GM10248 (cell line): ENCODE data around the gene SMARCB1.

ENCODE experiments used
- CTCF ChIA-PET: fragments of 300-600 bp; sonication (Branson Sonifier 250); formaldehyde crosslinking; extraction: SDS; loops from one replicate; lab custom pipeline; 2021; ENCODE audit warnings: antibody characterized with exemption; lab: Yijun Ruan, JAX
- POLR2A ChIA-PET: fragments of 350-650 bp; sonication (Branson Sonifier 250); formaldehyde crosslinking; extraction: SDS; loops from one replicate; lab custom pipeline; 2020; ENCODE audit warnings: antibody characterized with exemption; lab: Yijun Ruan, JAX
- DNase-seq: peaks from one replicate; pipeline ENCODE4 v3.0.0; 2012; ENCODE audit errors: extremely low spot score
- TF ChIP-seq, protein P1 (sequence below): IDR thresholded peaks from 2 replicates; pipeline ENCODE4 v1.5.1; 2012; ENCODE audit warnings: mild to moderate bottlenecking, low read depth; ENCODE audit errors: extremely low read depth, missing control alignments, control extremely low read depth

The SMARCB1 gene

DNA sequence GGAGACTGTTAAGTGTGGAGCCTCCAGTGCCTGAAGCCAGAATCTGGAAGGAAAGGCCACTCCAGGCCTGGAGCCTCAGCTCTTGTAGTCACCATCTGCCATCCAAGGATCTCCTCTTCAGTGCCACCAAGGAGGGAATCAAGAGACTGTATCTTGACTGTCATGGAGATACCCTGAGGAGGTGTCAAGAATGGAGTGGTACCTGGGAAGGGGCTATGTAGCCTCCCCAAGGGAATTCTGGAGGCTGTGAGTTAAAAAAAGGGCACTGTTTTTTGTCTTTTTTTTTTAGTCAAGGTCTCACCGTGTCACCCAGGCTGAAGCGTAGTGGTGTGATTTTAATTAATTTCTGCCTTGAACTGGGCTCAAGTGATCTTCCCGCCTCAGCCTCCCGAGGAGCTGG, 27.2 kb upstream of the SMARCB1 start:
- CTCF ChIA-PET: interaction anchor here (0.7 to 6.8 kb wide), 5 partner anchors 10 to 134 kb away, joined by 3 to 33 read pairs (median 4); partner anchors contain the start of genes CHCHD10, MIF and MMP11

DNA sequence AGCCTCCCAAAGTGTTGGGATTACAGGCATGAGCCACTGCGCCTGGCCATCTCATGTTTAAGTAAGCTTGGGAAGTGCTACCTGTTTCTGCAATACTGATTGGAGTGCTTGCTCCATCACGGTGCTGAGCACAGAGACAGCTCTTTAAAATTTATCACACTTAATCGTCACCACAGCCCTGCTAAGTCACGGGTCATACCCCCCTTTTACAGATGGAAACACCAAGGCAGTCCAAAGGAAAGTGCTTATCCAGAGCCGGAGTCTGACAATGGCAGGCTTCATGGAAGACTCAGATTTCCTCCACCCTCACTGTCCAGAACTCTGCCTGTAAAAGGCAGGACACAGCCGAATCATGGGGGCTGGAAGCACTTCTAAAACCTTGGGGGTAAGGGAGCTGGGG, 26.7 kb upstream of the SMARCB1 start:
- CTCF ChIA-PET: interaction anchor here (1.0 to 6.8 kb wide), 5 partner anchors 8 to 134 kb away, joined by 3 to 33 read pairs (median 4); partner anchors contain the start of genes CHCHD10, MIF and MMP11
- DNase-seq: no peak
- POLR2A ChIA-PET: interaction anchor here (0.7 kb wide), 1 partner anchor 805 kb away, joined by 4 read pairs; no protein-coding TSS in a partner anchor
- TF ChIP-seq, protein P1, sequence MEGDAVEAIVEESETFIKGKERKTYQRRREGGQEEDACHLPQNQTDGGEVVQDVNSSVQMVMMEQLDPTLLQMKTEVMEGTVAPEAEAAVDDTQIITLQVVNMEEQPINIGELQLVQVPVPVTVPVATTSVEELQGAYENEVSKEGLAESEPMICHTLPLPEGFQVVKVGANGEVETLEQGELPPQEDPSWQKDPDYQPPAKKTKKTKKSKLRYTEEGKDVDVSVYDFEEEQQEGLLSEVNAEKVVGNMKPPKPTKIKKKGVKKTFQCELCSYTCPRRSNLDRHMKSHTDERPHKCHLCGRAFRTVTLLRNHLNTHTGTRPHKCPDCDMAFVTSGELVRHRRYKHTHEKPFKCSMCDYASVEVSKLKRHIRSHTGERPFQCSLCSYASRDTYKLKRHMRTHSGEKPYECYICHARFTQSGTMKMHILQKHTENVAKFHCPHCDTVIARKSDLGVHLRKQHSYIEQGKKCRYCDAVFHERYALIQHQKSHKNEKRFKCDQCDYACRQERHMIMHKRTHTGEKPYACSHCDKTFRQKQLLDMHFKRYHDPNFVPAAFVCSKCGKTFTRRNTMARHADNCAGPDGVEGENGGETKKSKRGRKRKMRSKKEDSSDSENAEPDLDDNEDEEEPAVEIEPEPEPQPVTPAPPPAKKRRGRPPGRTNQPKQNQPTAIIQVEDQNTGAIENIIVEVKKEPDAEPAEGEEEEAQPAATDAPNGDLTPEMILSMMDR: no peak

More for the DNA sequence above, 27.2 kb upstream of the SMARCB1 start:
- POLR2A ChIA-PET: interaction anchor here (0.7 kb wide), 1 partner anchor 805 kb away, joined by 4 read pairs; no protein-coding TSS in a partner anchor
- no peak for DNase-seq
- TF ChIP-seq, protein P1: no peak

DNA sequence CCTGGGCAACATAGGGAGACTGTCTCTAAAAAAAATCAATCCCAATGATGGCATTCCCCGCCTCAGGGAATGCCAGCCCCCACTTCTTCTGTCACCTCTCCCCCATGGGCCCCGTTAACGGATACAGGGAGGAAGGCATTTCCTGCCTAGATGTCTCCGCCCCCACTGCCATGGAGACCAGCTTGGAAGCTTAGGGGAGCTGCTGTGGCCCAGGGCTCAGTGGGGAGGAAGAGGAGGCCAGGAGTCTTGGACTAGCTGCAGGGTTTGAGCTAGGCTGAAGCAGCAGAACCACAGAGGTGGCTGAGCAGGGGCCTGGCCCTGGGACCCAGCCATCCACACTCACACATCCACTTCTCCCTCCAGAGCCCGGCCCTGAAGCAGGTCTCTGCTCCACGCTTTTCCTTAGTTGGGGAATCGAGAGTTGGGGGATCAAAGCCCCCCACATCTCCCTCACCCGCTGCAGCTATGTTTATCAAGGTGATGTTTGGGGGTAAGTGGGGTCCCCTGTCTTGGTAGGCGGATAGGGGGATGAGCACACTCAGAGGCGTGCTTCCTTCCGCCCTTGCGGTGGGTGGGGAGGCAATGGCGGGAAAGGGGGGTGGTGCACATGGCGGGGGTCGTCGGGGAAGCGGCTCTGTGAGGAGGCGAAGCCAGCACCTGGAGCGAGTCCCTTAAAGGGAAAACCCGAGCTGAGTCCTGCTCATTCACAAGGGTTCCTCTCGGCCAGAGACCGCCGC, 23.8 kb upstream of the SMARCB1 start, which contains the start of gene C22orf15:
Gene C22orf15, plus strand, starts transcription at position 149 of the 737 bp plus-strand sequence. Its CDS starts 317 bp downstream, at position 466.
- CTCF ChIA-PET: interaction anchor here (1.4 to 6.8 kb wide), 3 partner anchors 6 to 87 kb away, joined by 4 to 33 read pairs (median 5); partner anchors contain the start of genes CHCHD10 and ZNF70
- POLR2A ChIA-PET: interaction anchor here (0.6 kb wide), 1 partner anchor 1598 kb away, joined by 3 read pairs; no protein-coding TSS in a partner anchor
- DNase-seq: no peak
- TF ChIP-seq, protein P1: no peak

DNA sequence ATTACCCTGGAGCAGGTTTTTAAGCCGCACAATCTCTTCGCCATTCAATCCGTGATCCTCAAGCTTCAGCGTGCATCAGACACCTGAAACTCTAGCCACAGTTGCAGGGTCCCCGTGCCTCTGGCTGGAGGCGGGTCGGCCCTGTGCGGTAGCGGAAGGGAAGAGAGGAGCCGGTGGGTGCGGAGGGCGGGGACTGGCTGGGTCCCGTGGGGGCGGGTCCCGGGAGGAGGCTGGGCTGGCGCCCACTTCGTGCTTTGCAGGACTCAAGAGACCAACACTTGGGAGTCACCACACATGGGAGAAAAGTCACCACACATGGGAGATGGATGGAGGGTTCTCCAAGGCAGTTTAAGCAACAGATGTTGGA, 23.2 kb upstream of the SMARCB1 start:
- ChIA-PET CTCF (interaction anchor here (0.7 to 1.8 kb wide), 3 partner anchors 12 to 86 kb away, joined by 3 to 5 read pairs (median 4); partner anchors contain the start of gene ZNF70), POLR2A (no interaction called here)
- TF ChIP-seq, protein P1: no peak
- peak; percentile 52 for DNase-seq

DNA sequence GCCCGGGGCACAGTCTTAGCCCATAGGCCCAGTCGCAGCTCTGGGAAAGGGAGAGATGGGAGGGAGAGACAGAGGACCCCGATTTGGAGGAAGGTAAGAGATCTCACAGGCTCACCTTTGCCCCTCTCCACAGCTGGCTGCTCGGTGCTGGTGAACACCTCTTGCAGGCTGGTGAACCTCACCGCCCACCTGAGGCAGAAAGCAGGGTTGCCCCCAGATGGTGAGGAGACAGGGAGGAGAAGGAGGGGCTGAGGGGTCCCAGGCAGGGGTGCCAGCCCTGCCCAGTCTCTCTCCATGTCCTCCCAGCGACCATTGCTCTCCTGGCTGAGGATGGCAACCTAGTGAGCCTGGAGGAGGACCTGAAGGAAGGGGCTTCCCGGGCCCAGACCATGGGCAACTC, 22.8 kb upstream of the SMARCB1 start:
- CTCF ChIA-PET: interaction anchor here (0.7 to 1.8 kb wide), 3 partner anchors 12 to 86 kb away, joined by 3 to 5 read pairs (median 4); partner anchors contain the start of gene ZNF70
- no peak for DNase-seq
- TF ChIP-seq, protein P1: no peak
- POLR2A ChIA-PET: no interaction called here
